HG02981 (cell line): Measurements from ENCODE around the gene CYP51A1.
A peak's percentile ranks its signal among the peaks of the same experiment; 100 is the strongest.
"Not testable (repeated sequence)": the region's sequence is repeated elsewhere in the genome, so short reads cannot be mapped to it uniquely, and the experiment has no call there.

Source experiments
- ATAC-seq: cut with Tn5 transposase; IDR thresholded peaks from one replicate; pipeline ENCODE4 v1.9.1; 2021; ENCODE audit warnings: mild to moderate bottlenecking, moderate library complexity; ENCODE audit not compliant: unreplicated experiment

CYP51A1 gene

GRCh38 chr7:92131764-92132330 lies 2.4 kb downstream of the CYP51A1 start:
- no peak for ATAC-seq

GRCh38 chr7:92131093-92131492 lies 3.2 kb downstream of the CYP51A1 start:
- no peak for ATAC-seq

- ATAC-seq = no peak
Observed at GRCh38 chr7:92121681-92122080, 12.6 kb downstream of the CYP51A1 start.

GRCh38 chr7:92119213-92119759 lies 15.0 kb downstream of the CYP51A1 start:
- ATAC-seq = no peak

- ATAC-seq = no peak
Observed at GRCh38 chr7:92116949-92117348, 17.3 kb downstream of the CYP51A1 start.

- no peak for ATAC-seq
Observed at GRCh38 chr7:92115821-92116220, 18.5 kb downstream of the CYP51A1 start.

GRCh38 chr7:92110857-92111256 lies 23.4 kb downstream of the CYP51A1 start:
- ATAC-seq = no peak

GRCh38 chr7:92108821-92109220 lies 25.5 kb downstream of the CYP51A1 start:
- no peak for ATAC-seq

- ATAC-seq = not testable (repeated sequence)
Observed at GRCh38 chr7:92102862-92103261, 31.4 kb downstream of the CYP51A1 start.

- ATAC-seq = no peak
Observed at GRCh38 chr7:92100534-92100933, 33.7 kb downstream of the CYP51A1 start.

- no peak for ATAC-seq
Observed at GRCh38 chr7:92095380-92095779, 38.9 kb downstream of the CYP51A1 start.

GRCh38 chr7:92092210-92092609 lies 42.1 kb downstream of the CYP51A1 start:
- ATAC-seq = no peak

GRCh38 chr7:92088266-92088665 lies 46.0 kb downstream of the CYP51A1 start:
- ATAC-seq = no peak

- ATAC-seq = not testable (repeated sequence)
Observed at GRCh38 chr7:92083922-92084321, 50.4 kb downstream of the CYP51A1 start.

- ATAC-seq = no peak
Observed at GRCh38 chr7:92076509-92076908, 57.8 kb downstream of the CYP51A1 start.

GRCh38 chr7:92075455-92076158 lies 58.7 kb downstream of the CYP51A1 start:
- peak; percentile 88 for ATAC-seq

- ATAC-seq = no peak
Observed at GRCh38 chr7:92072708-92073107, 61.6 kb downstream of the CYP51A1 start.

- ATAC-seq = no peak
Observed at GRCh38 chr7:92072121-92072520, 62.2 kb downstream of the CYP51A1 start.

- ATAC-seq = no peak
Observed at GRCh38 chr7:92071032-92071431, 63.2 kb downstream of the CYP51A1 start.

- no peak for ATAC-seq
Observed at GRCh38 chr7:92064438-92065029, 69.7 kb downstream of the CYP51A1 start.
